ENCODE measurements around the gene SMCO4. TPM values are rescaled to one million over a fixed set of nuclear protein-coding genes. Genes with fewer than 3 reads are reported as not detected.

Gene SMCO4
- total RNA-seq, 1 donor from 2014 or later = 6.8 TPM

- no peaks in the 10 kb centered on the region for H3K36me3 Mint-ChIP-seq
- no peak overlapping the region for H3K27ac Mint-ChIP-seq
- H3K27me3 Mint-ChIP-seq (ENCODE audit: low read depth) = peaks cover 32% of the 10 kb centered on the region
- no peaks in the 10 kb centered on the region for H3K9me3 Mint-ChIP-seq
- no peak for TF ChIP-seq CTCF (IDR thresholded peaks at IDR 0.05; ENCODE audit: unreplicated experiment)
- H3K4me3 Mint-ChIP-seq = no peak overlapping the region
- DNase-seq (ENCODE audit: low spot score in 2 of 2, unreplicated experiment in 2 of 2) = no peak
- no peaks in the 10 kb centered on the region for H3K4me1 Mint-ChIP-seq
These were observed 9.7 kb upstream of the SMCO4 start for GRCh38 chr11:93552874-93553273.

GRCh38 chr11:93549976-93550375 lies 6.8 kb upstream of the SMCO4 start:
- no peak for DNase-seq (ENCODE audit: low spot score in 2 of 2, unreplicated experiment in 2 of 2)
- Mint-ChIP-seq H3K9me3 (no peaks in the 10 kb centered on the region), H3K36me3 (no peaks in the 10 kb centered on the region), H3K4me3 (no peak overlapping the region), H3K27me3 (ENCODE audit: low read depth) (peaks cover 21% of the 10 kb centered on the region), H3K27ac (no peak overlapping the region), H3K4me1 (no peaks in the 10 kb centered on the region)
- no peak for TF ChIP-seq CTCF (IDR thresholded peaks at IDR 0.05; ENCODE audit: unreplicated experiment)

- DNase-seq (ENCODE audit: low spot score in 2 of 2, unreplicated experiment in 2 of 2) = no peak
- Mint-ChIP-seq H3K4me1 (peaks cover 2% of the 10 kb centered on the region), H3K9me3 (no peaks in the 10 kb centered on the region), H3K27me3 (ENCODE audit: low read depth) (peaks cover 17% of the 10 kb centered on the region), H3K36me3 (no peaks in the 10 kb centered on the region), H3K4me3 (no peak overlapping the region), H3K27ac (no peak overlapping the region)
- no peak for TF ChIP-seq CTCF (IDR thresholded peaks at IDR 0.05; ENCODE audit: unreplicated experiment)
These were observed 5.6 kb upstream of the SMCO4 start for GRCh38 chr11:93548679-93549319.

GRCh38 chr11:93547773-93548172 lies 4.6 kb upstream of the SMCO4 start:
- no peak for DNase-seq (ENCODE audit: low spot score in 2 of 2, unreplicated experiment in 2 of 2)
- Mint-ChIP-seq H3K9me3 (no peaks in the 10 kb centered on the region), H3K4me3 (no peak overlapping the region), H3K36me3 (no peaks in the 10 kb centered on the region), H3K27me3 (ENCODE audit: low read depth) (peaks cover 15% of the 10 kb centered on the region), H3K4me1 (peaks cover 7% of the 10 kb centered on the region), H3K27ac (no peak overlapping the region)
- no peak for TF ChIP-seq CTCF (IDR thresholded peaks at IDR 0.05; ENCODE audit: unreplicated experiment)

- Mint-ChIP-seq H3K4me1 (peaks cover 9% of the 10 kb centered on the region), H3K4me3 (no peak overlapping the region), H3K36me3 (no peaks in the 10 kb centered on the region), H3K9me3 (no peaks in the 10 kb centered on the region), H3K27ac (no peak overlapping the region), H3K27me3 (ENCODE audit: low read depth) (peaks cover 13% of the 10 kb centered on the region)
- TF ChIP-seq CTCF (IDR thresholded peaks at IDR 0.05; ENCODE audit: unreplicated experiment) = no peak
- no peak for DNase-seq (ENCODE audit: low spot score in 2 of 2, unreplicated experiment in 2 of 2)
These were observed 3.8 kb upstream of the SMCO4 start for GRCh38 chr11:93547028-93547427.

GRCh38 chr11:93545566-93545965 lies 2.4 kb upstream of the SMCO4 start:
- H3K4me3 Mint-ChIP-seq = no peak overlapping the region
- H3K9me3 Mint-ChIP-seq = no peaks in the 10 kb centered on the region
- no peaks in the 10 kb centered on the region for H3K36me3 Mint-ChIP-seq
- H3K4me1 Mint-ChIP-seq = peaks cover 9% of the 10 kb centered on the region
- no peak for DNase-seq (ENCODE audit: low spot score in 2 of 2, unreplicated experiment in 2 of 2)
- peaks cover 13% of the 10 kb centered on the region for H3K27me3 Mint-ChIP-seq (ENCODE audit: low read depth)
- TF ChIP-seq CTCF (IDR thresholded peaks at IDR 0.05; ENCODE audit: unreplicated experiment) = no peak
- H3K27ac Mint-ChIP-seq = no peak overlapping the region
